Mesothelial cell of epicardium (in vitro differentiated cells): Measurements from ENCODE around the gene SULT1B1. TPM values are rescaled to one million over a fixed set of nuclear protein-coding genes. Genes with fewer than 3 reads are reported as not detected.

Source experiments
- DNase-seq, 2 experiments: peaks; one replicate each; pipeline ENCODE4 v3.0.0; 2021; ENCODE audit warnings: low spot score in 2 of 2; ENCODE audit not compliant: unreplicated experiment in 2 of 2
- H3K27ac Mint-ChIP-seq: 2 replicates; pipeline ENCODE4 v1.8.0; 2021; ENCODE audit warnings: mixed read lengths
- H3K27me3 Mint-ChIP-seq: 2 replicates; pipeline ENCODE4 v1.8.0; 2021; ENCODE audit warnings: low read depth, mixed read lengths
- H3K36me3 Mint-ChIP-seq: 2 replicates; pipeline ENCODE4 v1.8.0; 2021; ENCODE audit warnings: mixed read lengths
- H3K4me1 Mint-ChIP-seq: 2 replicates; pipeline ENCODE4 v1.8.0; 2021; ENCODE audit warnings: mixed read lengths
- H3K4me3 Mint-ChIP-seq: 2 replicates; pipeline ENCODE4 v1.8.0; 2021; ENCODE audit warnings: mild to moderate bottlenecking, moderate library complexity, mixed read lengths
- H3K9me3 Mint-ChIP-seq: 2 replicates; pipeline ENCODE4 v1.8.0; 2021; ENCODE audit warnings: mixed read lengths
- total RNA-seq: library from RNA; stranded (reverse); gene quantifications from 3 replicates; pipeline ENCODE4 v1.2.1, GENCODE V29; 2021
- TF ChIP-seq, protein P1 (sequence below): fragments of 200-600 bp; sonication (generic); IDR thresholded peaks from one replicate; pipeline ENCODE4 v1.5.0; 2021; ENCODE audit warnings: antibody characterized with exemption; ENCODE audit not compliant: unreplicated experiment

The SULT1B1 gene
- total RNA-seq, 1 donor from 2014 or later, result 0.34 TPM

DNA sequence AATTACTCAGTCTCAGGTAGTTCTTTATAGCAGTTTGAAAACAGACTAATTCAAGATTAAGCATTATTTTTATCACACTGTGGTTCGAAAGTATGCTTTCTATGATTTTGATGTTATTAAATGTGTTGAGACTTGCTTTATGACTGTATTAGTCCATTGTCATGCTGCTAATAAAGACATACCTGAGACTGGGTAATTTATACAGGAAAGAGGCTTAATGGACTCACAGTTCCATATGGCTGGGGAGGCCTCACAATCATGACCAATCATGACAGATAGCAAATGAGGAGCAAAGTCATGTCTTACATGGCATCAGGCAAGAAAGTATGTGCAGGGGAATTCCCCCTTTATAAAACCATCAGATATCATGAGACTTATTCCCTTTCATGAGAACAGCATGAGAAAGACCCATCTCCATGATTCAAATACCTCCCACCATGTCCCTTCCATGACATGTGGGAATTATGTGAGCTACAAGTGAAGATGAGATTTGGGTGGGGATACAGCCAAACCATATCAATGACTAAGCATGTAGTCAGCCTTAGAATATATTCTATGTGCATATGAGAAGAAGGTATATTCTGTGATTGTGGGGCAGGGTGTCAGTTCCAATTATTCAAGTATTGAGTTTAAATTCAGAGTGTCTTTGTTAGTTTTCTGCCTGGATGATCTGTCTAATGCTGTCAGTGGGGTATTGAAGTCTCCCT, 62.7 kb downstream of the SULT1B1 start:
- H3K4me3 Mint-ChIP-seq, result no peak overlapping the region
- no peaks in the 10 kb centered on the region for H3K27me3 Mint-ChIP-seq
- no peaks in the 10 kb centered on the region for H3K4me1 Mint-ChIP-seq
- TF ChIP-seq, protein P1, sequence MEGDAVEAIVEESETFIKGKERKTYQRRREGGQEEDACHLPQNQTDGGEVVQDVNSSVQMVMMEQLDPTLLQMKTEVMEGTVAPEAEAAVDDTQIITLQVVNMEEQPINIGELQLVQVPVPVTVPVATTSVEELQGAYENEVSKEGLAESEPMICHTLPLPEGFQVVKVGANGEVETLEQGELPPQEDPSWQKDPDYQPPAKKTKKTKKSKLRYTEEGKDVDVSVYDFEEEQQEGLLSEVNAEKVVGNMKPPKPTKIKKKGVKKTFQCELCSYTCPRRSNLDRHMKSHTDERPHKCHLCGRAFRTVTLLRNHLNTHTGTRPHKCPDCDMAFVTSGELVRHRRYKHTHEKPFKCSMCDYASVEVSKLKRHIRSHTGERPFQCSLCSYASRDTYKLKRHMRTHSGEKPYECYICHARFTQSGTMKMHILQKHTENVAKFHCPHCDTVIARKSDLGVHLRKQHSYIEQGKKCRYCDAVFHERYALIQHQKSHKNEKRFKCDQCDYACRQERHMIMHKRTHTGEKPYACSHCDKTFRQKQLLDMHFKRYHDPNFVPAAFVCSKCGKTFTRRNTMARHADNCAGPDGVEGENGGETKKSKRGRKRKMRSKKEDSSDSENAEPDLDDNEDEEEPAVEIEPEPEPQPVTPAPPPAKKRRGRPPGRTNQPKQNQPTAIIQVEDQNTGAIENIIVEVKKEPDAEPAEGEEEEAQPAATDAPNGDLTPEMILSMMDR, result no peak
- H3K27ac Mint-ChIP-seq, result no peak overlapping the region
- peaks cover 19% of the 10 kb centered on the region for H3K9me3 Mint-ChIP-seq
- no peak for DNase-seq
- peaks cover 6% of the 10 kb centered on the region for H3K36me3 Mint-ChIP-seq

DNA sequence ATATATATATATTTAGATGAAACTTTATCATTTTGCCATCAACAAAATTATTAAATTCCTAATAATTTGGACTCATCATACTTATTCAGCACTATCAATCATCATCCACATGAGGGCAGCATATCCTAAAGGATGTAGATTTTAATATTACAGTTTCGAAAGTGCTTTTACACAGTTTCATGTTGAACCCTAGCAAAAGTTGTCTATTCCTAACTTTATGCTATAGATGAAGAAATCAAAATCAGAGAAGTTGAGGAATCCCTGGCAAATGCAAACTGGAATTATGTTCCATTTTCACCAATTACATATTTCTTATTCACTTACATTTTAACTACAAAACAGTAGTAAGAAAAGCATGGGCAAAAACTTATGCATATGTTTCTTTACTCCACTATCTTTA, 70.8 kb downstream of the SULT1B1 start:
- Mint-ChIP-seq H3K27ac (peak overlapping the region; percentile 54), H3K27me3 (peaks cover 2% of the 10 kb centered on the region), H3K4me1 (peaks cover 9% of the 10 kb centered on the region), H3K9me3 (peaks cover under 1% of the 10 kb centered on the region), H3K36me3 (peaks cover 2% of the 10 kb centered on the region), H3K4me3 (no peak overlapping the region)
- no peak for DNase-seq
- TF ChIP-seq, protein P1, result peak; percentile 73

DNA sequence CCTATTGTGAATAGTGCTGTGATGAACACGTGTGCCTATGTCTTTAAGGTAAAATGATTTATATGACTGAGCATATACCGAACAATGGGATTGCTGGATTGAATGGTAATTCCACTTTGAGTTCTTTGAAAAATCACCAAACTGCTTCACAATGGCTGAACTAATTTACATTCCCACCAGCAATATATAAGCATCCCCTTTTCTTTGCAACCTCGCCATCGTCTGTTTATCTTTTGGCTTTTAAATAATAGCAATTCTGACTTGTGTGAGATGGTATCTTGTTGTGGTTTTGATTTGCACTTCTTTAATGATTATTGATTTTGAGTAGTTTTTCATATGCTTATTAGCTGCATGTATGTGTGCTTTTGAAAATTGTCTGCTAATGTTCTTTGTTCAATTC, 75.6 kb downstream of the SULT1B1 start:
- Mint-ChIP-seq H3K27ac (no peak overlapping the region), H3K36me3 (no peaks in the 10 kb centered on the region), H3K4me1 (peaks cover 5% of the 10 kb centered on the region), H3K4me3 (no peak overlapping the region), H3K27me3 (peaks cover 2% of the 10 kb centered on the region), H3K9me3 (no peaks in the 10 kb centered on the region)
- TF ChIP-seq, protein P1, result no peak
- no peak for DNase-seq

Other genes with a start within 250 kb of the SULT1B1 start
- gene UGT2A2, start 121.0 kb downstream of the SULT1B1 start, total RNA-seq, result not detected in 3 replicates
- gene UGT2A1, start 107.4 kb downstream of the SULT1B1 start, total RNA-seq, result not detected in 3 replicates
- 118 to 122 TPM (median 121 TPM) in 3 replicates for gene SULT1E1, start 99.5 kb upstream of the SULT1B1 start, total RNA-seq
- not detected in 3 replicates for gene CSN1S1, start 170.4 kb upstream of the SULT1B1 start, total RNA-seq
- not detected in 3 replicates for gene CSN2, start 205.1 kb upstream of the SULT1B1 start, total RNA-seq
- not detected in 3 replicates for gene STATH, start 235.3 kb upstream of the SULT1B1 start, total RNA-seq